CD4-positive, alpha-beta T cell treated with Interleukin-21 for 1 hour (primary cell): ENCODE results near the gene PIWIL1.

Experiments
- DNase-seq: peaks from one replicate; pipeline ENCODE4 v3.0.0-alpha.2; 2020

The PIWIL1 gene

DNA sequence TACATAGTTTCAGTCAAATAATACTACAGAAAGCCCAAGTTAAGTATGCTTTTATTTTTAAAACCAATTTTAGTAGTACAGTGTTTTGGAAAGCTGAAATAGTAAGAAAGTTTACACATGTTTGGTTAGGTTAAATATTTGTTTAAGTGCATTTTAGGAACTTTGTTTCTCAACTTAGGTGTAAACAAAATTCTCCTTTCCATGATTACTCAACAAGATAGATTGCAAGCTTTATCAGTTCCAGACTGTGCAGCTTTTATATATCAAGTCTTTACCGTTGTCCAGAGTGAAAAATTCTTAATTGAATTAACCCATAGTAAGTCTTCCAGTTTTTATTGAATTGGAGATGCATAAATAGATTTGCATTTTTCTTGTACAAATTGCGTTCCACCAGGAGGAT, 45.1 kb downstream of the PIWIL1 start:
- DNase-seq: no peak

DNA sequence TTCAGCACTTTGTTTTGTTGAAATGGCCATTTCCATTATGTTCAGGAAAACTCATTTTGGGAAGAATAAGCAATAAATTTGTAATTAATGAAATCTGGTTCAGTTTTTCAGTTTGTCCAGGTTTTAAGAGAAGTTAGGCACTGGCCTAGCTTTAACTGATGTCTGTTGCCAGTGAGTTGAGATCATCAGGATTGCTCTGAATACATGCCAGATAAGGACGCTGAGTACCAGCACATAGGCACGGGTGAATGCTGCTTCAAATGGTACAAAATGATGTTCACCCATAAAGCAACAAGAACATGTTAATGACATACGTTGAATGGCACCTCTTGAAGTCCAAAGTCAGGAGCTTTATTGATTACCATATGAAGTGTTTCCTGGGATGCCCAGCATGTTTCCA, 46.5 kb downstream of the PIWIL1 start:
- DNase-seq: no peak

DNA sequence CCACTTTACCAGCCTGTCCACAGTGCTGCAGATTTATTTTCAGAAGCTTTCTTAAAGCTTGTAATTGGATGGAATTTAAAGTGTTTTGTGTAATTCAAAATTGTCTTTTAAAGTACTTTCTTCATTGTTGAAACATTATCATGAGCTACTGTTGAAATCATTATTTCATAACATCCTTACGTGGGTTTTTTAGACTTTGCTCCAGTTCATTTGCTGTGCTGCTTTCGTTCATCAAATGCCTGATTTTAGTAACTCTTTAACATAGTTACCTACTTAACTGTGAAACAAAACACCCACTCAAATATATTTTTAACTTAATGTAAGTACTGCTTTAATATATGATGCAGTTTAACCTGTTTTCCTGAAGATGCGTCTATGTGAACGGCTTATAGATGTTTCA, 47.5 kb downstream of the PIWIL1 start:
- DNase-seq: no peak

DNA sequence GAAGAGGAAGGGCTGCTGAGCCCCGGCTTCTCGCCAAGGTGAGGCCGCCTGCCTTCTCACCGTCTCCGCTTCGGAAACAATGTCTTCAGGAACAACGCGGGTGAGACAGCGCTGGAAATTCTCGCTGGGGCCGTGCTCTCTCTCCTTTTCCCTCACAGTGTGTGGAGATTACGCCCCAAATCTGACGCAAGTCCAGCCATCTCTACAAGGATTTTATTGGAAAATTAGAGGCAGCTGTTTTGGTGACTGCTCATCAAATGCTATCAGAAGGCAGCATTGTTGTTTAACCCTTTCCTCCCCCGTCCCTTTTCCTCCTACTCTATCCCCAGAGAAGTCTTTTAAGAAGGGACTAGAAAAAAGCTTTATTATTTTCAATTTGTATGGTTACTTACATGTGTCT, 53.5 kb downstream of the PIWIL1 start:
- no peak for DNase-seq

DNA sequence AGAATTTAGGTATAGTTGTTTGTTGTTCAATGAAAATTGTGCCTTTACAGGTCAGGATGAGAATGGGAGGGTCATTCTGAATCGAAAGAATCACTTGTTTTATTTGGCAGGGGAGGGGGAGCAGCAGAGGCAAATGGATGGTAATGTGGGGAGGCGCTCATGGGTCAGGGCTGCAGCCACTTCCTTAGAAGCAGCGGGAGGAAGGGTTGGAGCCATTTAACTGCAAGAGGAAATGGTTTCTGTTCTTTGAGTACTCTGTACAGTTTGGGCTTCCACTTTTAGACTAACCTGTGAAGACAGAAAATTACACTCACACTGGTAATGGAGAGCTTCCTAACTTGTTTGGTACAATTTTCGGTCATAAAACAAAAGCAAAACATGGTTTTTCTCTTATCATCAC, 57.2 kb downstream of the PIWIL1 start:
- DNase-seq: no peak

DNA sequence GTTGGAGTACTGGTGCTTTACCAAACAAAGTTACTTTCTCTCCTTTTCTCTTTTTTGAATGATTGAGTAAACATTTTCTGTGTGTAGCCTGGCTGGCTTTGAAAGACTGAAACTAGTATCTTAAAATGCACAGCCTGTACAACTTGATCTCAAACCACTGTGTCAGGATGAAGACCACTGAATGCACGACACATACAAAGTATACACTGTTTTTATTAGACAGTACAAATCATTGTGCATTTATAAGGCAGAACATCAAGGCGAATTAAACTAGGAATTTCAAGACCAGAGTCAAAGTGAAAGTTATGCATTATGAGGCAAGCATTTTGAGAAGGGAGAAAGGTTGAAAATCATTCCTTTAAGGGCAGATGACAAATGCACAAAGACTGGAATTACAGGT, 59.0 kb downstream of the PIWIL1 start:
- DNase-seq: no peak

DNA sequence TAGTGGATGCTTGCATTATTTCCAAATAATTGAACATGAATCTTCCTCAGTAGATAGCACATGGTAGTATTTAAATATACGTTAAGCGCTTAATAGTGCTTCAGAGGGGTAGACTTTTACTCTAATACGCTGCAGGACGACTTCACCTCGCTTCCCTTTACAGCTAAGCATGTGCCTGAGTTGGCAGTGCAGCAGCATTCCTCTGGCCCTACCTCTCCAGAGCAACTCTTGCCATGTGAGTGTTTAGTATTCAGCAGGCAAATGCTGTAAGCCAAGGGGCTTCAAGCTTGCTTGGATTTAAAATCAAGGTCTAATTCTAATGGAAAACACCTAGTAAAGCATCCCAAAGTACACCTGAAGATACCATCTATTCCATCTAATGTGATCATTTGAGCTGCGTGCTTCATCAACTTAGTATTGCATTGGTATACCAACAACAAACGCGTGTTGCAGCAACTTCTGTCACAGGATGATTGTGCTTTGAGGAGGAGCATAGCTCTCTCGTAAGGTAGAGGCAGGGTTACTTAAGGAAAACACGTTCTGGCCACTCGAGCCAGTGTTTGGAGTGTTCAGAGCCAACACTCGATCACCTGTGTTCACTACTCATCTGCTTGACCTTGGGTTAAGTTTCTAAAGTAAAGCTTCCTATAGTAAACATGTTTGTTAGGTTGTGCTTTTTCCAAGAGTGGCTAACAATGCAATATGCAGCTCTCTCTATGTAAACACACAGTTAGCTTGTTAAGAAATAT, 60.6 kb downstream of the PIWIL1 start:
- no peak for DNase-seq

DNA sequence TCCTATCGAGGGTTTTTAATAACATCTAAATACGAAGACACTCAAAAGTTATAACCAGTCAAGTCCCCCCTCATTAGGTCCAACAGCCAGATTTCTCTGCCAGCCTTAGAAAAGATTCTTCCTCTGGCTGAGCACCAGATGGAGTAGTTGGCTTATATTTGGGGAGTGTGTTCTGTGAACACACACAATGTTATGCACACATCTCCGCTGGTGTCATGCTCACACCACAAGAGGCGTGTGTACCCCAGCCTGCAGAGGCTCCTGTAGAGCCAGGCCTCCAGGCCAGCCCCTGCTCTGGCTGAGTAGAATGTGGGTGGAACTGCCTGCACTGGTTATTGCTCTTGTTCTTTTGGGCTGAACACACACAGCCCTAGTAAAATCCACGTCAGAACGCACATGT, 64.0 kb downstream of the PIWIL1 start:
- no peak for DNase-seq

DNA sequence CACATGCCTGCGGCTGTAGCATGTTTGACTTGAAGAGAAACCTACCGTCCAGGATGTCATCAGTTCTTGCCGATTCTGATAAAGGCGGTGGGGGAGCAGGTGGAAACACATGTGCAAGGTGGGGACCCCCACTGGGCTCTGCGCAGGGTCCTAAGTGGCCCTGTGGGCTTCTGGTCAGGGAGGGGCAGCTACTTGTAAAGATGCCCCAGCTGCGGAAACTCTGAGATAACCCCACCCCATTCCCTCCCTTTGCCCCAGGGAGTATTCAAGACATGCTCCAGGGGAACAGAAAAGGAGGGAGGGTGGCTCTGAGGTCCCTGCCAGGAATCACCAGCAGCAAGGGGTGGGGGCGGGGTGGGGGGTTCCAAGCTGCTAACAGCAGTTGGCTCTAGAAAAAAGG, 67.6 kb downstream of the PIWIL1 start:
- no peak for DNase-seq

DNA sequence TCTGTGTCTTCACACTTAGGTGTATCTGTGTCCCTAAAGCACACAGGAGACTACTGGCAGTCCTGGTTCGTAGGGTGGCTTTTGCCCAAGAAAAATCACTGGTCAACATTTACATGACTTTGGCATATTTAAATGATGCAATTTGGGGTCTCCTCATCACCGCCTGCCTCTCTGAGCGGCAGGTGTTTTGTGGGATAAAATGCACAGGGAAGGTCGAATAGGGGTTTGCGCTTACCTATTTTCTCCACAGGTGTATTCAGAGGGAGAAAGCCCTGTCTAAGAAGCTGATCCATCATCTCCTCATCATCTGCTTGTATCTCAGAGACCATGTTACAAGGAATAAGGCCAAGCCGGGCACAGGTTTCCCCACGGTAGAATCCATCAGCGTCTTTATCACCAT, 74.7 kb downstream of the PIWIL1 start:
- DNase-seq: no peak

DNA sequence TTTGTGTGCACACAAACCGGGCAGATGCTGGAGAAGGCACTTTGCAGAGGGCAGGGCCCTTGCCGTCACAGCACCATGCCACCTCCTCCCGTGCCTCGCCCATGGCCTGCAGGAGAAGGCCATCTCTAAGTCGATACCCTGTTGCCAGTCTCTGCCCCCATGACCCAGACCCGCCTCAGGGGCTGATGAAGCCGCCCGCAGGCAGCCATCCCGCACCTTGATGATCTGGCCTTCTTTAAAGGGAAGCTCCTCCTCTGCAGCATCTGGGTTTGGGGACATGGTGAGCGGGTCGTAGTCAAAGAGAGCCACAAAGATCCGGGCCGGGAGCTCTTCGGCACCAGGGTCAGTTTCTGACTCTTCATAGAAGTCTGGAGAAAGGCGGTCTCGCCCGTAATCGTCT, 76.2 kb downstream of the PIWIL1 start:
- no peak for DNase-seq

DNA sequence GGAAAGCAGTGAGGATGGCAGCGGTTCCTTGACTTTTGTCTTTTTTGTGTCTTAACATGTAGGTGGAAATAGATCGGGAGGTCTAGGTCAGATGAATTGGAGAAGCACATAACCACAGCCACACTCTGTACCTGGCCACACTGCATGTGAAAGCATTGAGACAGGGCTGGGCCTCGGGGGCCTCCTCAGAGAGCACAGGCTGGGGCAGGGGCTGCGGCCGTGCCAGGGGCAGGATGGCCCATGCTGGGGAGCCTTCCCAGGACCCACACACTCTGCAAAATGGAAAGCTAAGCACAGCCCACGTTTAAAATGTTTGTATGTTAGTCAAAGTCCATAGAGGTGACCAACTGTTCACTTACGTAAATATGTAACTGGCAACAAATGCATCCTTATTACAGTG, 76.7 kb downstream of the PIWIL1 start:
- DNase-seq: no peak

DNA sequence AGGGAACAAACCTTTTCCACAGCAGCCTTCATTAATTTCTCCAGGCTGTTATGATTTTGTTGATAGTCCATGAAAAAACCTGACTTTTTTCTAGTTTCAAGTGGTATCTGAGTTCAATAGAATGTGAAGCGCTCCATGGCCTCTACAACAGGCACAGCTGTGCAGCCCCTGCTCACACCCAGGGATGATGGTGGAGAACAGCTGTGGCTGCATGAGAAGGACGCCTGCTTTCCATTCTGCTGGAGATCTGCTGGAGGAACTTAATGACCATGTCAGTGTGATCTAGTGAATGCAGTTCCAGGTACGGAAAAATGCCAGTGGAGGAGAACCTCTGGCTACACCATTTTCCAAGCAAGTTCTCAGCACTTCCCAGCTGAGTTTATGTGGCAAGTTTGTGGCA, 80.6 kb downstream of the PIWIL1 start:
- no peak for DNase-seq

DNA sequence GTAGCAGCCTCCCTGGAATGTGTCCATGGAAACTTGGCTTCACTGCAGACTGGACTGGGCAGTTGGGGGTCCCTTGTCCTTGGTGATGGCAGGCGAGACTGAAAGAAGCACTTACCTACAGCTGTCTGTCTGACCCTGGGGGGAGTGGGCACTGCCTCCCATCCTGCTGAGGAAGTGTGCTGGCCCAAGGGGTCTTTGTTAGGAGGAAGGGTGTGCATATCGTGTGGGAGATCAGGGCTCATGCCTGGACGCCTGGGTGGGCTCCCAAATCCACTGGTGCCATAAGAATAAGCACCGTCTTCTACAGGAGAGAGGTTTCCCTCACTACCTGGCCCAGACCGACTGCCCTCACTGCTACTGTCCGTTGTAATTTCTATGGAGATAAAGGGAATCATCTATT, 81.4 kb downstream of the PIWIL1 start:
- DNase-seq: no peak

DNA sequence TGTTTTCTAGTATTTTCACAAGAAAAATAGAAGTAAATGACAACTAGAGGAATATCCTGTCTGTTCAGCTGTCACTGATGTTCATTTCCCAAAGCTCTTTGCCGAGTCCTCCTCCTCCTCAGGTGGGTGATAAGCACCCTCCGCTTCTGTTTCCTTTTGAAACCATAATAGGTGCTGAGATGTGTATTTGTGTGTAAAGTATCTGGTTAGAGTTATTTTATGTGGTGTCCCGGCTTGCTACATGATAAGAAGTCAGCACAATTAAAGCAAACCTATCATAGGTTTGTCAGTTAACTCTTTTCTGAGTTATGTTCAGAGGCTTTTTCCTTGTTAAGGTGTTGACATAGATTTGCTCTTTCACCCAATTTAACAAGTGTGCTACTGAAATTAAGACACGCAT, 82.4 kb downstream of the PIWIL1 start:
- DNase-seq: no peak

DNA sequence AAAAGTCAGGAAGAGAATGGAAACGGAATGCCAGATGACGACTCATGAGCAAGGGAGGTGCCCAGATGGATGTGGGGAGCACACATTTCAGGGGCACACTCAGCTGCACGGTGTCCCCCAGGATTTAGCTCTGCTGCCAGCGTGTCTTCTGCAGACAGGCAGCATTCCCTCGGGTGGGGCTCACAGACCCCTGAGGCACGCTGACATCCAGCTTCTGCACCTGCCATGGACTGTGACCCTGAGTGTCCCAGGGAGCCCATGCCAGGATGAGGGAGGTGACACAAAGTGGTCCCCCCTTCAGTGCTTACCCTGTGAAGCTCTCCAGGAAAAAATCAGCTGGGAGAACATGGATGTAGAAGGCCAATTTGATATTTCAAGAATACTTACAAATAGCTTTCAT, 84.2 kb downstream of the PIWIL1 start:
- DNase-seq: no peak
